Neural progenitor cell (in vitro differentiated cells): ENCODE data around the gene ARVCF. TPM values are rescaled to one million over a fixed set of nuclear protein-coding genes. Genes with fewer than 3 reads are reported as not detected.

Source experiments
- DNase-seq: peaks from one replicate; pipeline ENCODE4 v3.0.0-alpha.2; 2016; ENCODE audit warnings: low spot score
- H2AFZ ChIP-seq: fragments of 200-600 bp; sonication (generic); replicated peaks from 2 replicates; pipeline ENCODE4 v1.6.1; 2016; ENCODE audit warnings: antibody characterized with exemption
- H3F3A ChIP-seq: fragments of 200-600 bp; sonication (generic); 2 replicates; pipeline ENCODE4 v1.6.1; 2016; ENCODE audit warnings: antibody characterized with exemption, low read depth
- H3K27ac ChIP-seq: fragments of 200-600 bp; sonication (generic); 2 replicates; pipeline ENCODE4 v1.5.1; 2016; ENCODE audit warnings: mild to moderate bottlenecking
- H3K27me3 ChIP-seq: fragments of 200-600 bp; sonication (generic); 2 replicates; pipeline ENCODE4 v1.6.1; 2016; ENCODE audit warnings: mild to moderate bottlenecking, moderate library complexity
- H3K36me3 ChIP-seq: fragments of 200-600 bp; sonication (generic); 2 replicates; pipeline ENCODE4 v1.5.1; 2016
- H3K4me1 ChIP-seq: fragments of 200-600 bp; sonication (generic); 2 replicates; pipeline ENCODE4 v1.6.1; 2016; ENCODE audit warnings: mixed run types
- H3K4me2 ChIP-seq: fragments of 200-600 bp; sonication (generic); 2 replicates; pipeline ENCODE4 v1.6.1; 2016
- H3K4me3 ChIP-seq: fragments of 200-600 bp; sonication (generic); 2 replicates; pipeline ENCODE4 v1.5.1; 2016
- H3K79me2 ChIP-seq: fragments of 200-600 bp; sonication (generic); 2 replicates; pipeline ENCODE4 v1.6.1; 2016; ENCODE audit warnings: low read depth
- H3K9ac ChIP-seq: fragments of 200-600 bp; sonication (generic); 2 replicates; pipeline ENCODE4 v1.6.1; 2016
- H3K9me3 ChIP-seq: fragments of 200-600 bp; sonication (generic); 2 replicates; pipeline ENCODE4 v1.5.1; 2016; ENCODE audit warnings: low read depth
- H4K20me1 ChIP-seq: fragments of 200-600 bp; sonication (generic); 2 replicates; pipeline ENCODE4 v1.6.1; 2016; ENCODE audit warnings: low read depth
- H3K27ac Mint-ChIP-seq: 3 replicates; pipeline ENCODE4 v1.8.0; 2021; ENCODE audit warnings: mixed read lengths
- H3K27me3 Mint-ChIP-seq: 2 replicates; pipeline ENCODE4 v1.8.0; 2022; ENCODE audit warnings: low read depth, mild to moderate bottlenecking, inconsistent platforms, moderate library complexity, mixed read lengths; ENCODE audit not compliant: insufficient read depth
- H3K36me3 Mint-ChIP-seq: 3 replicates; pipeline ENCODE4 v1.8.0; 2021; ENCODE audit warnings: mixed read lengths
- H3K4me1 Mint-ChIP-seq: 3 replicates; pipeline ENCODE4 v1.8.0; 2021; ENCODE audit warnings: mixed read lengths
- H3K4me3 Mint-ChIP-seq: 3 replicates; pipeline ENCODE4 v1.8.0; 2021; ENCODE audit warnings: mild to moderate bottlenecking, moderate library complexity, mixed read lengths
- H3K9me3 Mint-ChIP-seq: 3 replicates; pipeline ENCODE4 v1.8.0; 2020; ENCODE audit warnings: mixed read lengths
- EZH2 ChIP-seq: fragments of 200-600 bp; sonication (generic); IDR thresholded peaks from 2 replicates; pipeline ENCODE4 v1.6.1; 2017; ENCODE audit warnings: antibody characterized with exemption, mild to moderate bottlenecking, moderate library complexity
- EZH2phosphoT487 ChIP-seq: fragments of 200-600 bp; sonication (generic); IDR thresholded peaks from 2 replicates; pipeline ENCODE4 v1.6.1; 2017; ENCODE audit warnings: antibody characterized with exemption
- total RNA-seq: library from RNA; depleted of rRNA; stranded (reverse); fragments of >200 nt; gene quantifications from 2 replicates; pipeline ENCODE4 v1.2.3, GENCODE V29; 2015; ENCODE audit warnings: low replicate concordance
- TF ChIP-seq, protein P1 (sequence below): fragments of 200-600 bp; sonication (generic); IDR thresholded peaks from 2 replicates; pipeline ENCODE4 v1.5.1; 2017; ENCODE audit warnings: antibody characterized with exemption, mild to moderate bottlenecking

The ARVCF gene
- total RNA-seq, 1 donor from 2014 or later, result 35.4 TPM

DNA sequence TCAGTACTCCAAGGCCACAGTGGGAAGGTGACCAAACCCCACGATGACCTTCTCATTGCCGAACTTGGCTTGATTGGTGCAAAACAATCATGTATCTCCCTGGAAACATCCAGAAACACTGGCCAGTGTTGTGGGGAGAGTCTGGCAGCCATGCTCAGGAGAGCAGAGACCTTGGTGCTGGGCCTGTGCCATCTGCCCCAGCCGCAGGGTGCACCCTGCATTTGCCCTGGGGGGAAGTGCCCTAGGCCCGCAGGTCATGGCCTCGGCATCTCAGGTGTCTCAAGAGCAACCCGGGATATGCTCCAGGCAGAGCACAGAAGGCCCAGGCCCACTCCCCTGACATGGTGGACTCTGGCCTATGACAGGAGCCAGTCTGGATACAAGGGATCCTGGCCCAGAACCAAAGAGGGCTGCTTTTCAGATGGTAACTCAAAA lies 23.7 kb downstream of the ARVCF start:
- Mint-ChIP-seq H3K9me3 (no peaks in the 10 kb centered on the region), H3K4me3 (no peak overlapping the region), H3K27me3 (peaks cover 5% of the 10 kb centered on the region), H3K36me3 (no peaks in the 10 kb centered on the region), H3K4me1 (peaks cover 27% of the 10 kb centered on the region), H3K27ac (no peak overlapping the region)
- Histone ChIP-seq H3K27me3 (no peaks in the 10 kb centered on the region), H2AFZ (no peak overlapping the region), H4K20me1 (no peaks in the 10 kb centered on the region), H3K79me2 (no peaks in the 10 kb centered on the region), H3K9me3 (no peaks in the 10 kb centered on the region), H3K36me3 (no peaks in the 10 kb centered on the region), H3K9ac (no peak overlapping the region), H3F3A (peaks cover 3% of the 10 kb centered on the region), H3K27ac (no peak overlapping the region), H3K4me3 (no peak overlapping the region), H3K4me1 (peaks cover 7% of the 10 kb centered on the region), H3K4me2 (no peak overlapping the region)
- no peak for DNase-seq
- no peak for TF ChIP-seq EZH2
- TF ChIP-seq, protein P1, sequence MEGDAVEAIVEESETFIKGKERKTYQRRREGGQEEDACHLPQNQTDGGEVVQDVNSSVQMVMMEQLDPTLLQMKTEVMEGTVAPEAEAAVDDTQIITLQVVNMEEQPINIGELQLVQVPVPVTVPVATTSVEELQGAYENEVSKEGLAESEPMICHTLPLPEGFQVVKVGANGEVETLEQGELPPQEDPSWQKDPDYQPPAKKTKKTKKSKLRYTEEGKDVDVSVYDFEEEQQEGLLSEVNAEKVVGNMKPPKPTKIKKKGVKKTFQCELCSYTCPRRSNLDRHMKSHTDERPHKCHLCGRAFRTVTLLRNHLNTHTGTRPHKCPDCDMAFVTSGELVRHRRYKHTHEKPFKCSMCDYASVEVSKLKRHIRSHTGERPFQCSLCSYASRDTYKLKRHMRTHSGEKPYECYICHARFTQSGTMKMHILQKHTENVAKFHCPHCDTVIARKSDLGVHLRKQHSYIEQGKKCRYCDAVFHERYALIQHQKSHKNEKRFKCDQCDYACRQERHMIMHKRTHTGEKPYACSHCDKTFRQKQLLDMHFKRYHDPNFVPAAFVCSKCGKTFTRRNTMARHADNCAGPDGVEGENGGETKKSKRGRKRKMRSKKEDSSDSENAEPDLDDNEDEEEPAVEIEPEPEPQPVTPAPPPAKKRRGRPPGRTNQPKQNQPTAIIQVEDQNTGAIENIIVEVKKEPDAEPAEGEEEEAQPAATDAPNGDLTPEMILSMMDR, result no peak
- no peak for TF ChIP-seq EZH2phosphoT487

DNA sequence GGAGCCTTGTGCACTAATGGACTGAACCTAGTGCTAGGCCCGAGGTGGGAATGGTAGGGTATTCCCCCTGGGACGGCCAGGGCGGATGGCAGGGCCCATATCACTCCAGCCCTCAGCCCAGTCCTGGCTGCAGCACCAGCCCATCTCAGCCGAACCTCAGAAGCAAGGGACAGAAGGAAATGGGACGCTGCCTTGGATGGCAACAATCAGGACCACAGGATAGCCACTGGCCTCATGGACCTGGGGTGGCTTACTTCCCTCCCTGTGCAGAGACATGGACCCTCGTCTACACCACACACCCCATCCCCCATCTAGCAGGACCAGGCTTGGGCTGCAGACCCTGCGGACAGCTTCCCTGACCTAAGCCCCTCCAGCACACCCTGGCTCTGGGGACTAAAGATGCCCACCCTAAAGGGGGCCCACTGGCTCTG lies 24.1 kb downstream of the ARVCF start:
- Histone ChIP-seq H3K4me1 (peaks cover 3% of the 10 kb centered on the region), H2AFZ (no peak overlapping the region), H3K27me3 (no peaks in the 10 kb centered on the region), H4K20me1 (no peaks in the 10 kb centered on the region), H3K27ac (no peak overlapping the region), H3K79me2 (no peaks in the 10 kb centered on the region), H3K9ac (no peak overlapping the region), H3K4me2 (no peak overlapping the region), H3K36me3 (no peaks in the 10 kb centered on the region), H3F3A (peaks cover 4% of the 10 kb centered on the region), H3K4me3 (no peak overlapping the region), H3K9me3 (no peaks in the 10 kb centered on the region)
- Mint-ChIP-seq H3K4me1 (peaks cover 23% of the 10 kb centered on the region), H3K27ac (peak overlapping the region; percentile 76), H3K9me3 (no peaks in the 10 kb centered on the region), H3K4me3 (no peak overlapping the region), H3K27me3 (peaks cover 5% of the 10 kb centered on the region), H3K36me3 (no peaks in the 10 kb centered on the region)
- TF ChIP-seq, protein P1, result no peak
- TF ChIP-seq EZH2 (no peak), EZH2phosphoT487 (no peak)
- no peak for DNase-seq

DNA sequence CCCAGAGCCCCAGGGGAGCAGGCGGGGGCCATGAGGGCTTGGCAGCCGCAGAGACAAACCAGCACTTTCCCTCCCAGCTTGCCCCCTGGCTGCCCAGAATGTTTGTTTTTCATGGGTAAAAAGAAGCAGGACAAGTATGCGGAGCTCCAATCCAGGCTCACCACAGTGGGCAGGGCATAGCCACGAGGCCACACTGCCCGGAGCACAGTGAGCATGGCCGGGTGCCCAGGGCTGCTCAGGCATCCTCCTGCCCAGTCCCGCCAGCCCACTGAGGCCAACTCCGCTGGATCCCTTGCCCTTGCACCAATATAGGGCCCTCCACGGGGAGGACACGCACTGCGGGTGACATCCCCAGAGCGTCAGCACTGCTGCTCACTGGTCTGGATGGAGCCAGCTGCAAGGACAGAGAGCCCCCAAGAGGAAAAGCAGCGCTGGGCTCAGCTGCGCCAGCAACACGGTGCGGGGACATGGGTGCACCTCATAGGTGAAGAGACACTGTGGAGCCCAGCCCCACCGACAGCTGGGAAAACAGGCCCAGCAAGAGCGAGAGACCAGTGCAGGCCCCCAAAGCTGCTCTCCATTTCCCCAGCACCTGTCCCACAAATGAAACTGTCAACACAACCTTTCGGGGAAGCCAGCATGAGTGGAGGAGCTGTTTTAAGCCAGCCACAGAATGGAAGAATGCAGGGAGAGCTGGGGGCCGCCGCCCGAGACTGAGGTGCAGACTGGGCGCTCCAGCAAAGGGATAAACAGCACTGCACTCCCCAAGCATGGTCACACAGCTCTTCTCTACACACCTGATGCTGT lies 24.8 kb downstream of the ARVCF start:
- Mint-ChIP-seq H3K9me3 (no peaks in the 10 kb centered on the region), H3K36me3 (no peaks in the 10 kb centered on the region), H3K4me3 (no peak overlapping the region), H3K4me1 (peaks cover 16% of the 10 kb centered on the region), H3K27ac (no peak overlapping the region), H3K27me3 (peaks cover 5% of the 10 kb centered on the region)
- H3F3A ChIP-seq, result peaks cover 6% of the 10 kb centered on the region
- no peak overlapping the region for H3K9ac ChIP-seq
- DNase-seq, result no peak
- TF ChIP-seq EZH2phosphoT487, result no peak
- TF ChIP-seq, protein P1, result no peak
- TF ChIP-seq EZH2, result no peak
- peaks cover 3% of the 10 kb centered on the region for H3K4me1 ChIP-seq
- no peaks in the 10 kb centered on the region for H4K20me1 ChIP-seq
- H3K27me3 ChIP-seq, result no peaks in the 10 kb centered on the region
- no peak overlapping the region for H3K4me2 ChIP-seq
- no peak overlapping the region for H2AFZ ChIP-seq
- H3K36me3 ChIP-seq, result no peaks in the 10 kb centered on the region
- H3K27ac ChIP-seq, result no peak overlapping the region
- H3K9me3 ChIP-seq, result no peaks in the 10 kb centered on the region
- H3K79me2 ChIP-seq, result no peaks in the 10 kb centered on the region
- no peak overlapping the region for H3K4me3 ChIP-seq
